GM18861 (cell line): ENCODE data around the gene USP17L13.
"Not testable (repeated sequence)": the region's sequence is repeated elsewhere in the genome, so short reads cannot be mapped to it uniquely, and the experiment has no call there.

Experiments
- ATAC-seq: cut with Tn5 transposase; IDR thresholded peaks from one replicate; pipeline ENCODE4 v1.9.1; 2021; ENCODE audit not compliant: unreplicated experiment

Gene USP17L13, protein sequence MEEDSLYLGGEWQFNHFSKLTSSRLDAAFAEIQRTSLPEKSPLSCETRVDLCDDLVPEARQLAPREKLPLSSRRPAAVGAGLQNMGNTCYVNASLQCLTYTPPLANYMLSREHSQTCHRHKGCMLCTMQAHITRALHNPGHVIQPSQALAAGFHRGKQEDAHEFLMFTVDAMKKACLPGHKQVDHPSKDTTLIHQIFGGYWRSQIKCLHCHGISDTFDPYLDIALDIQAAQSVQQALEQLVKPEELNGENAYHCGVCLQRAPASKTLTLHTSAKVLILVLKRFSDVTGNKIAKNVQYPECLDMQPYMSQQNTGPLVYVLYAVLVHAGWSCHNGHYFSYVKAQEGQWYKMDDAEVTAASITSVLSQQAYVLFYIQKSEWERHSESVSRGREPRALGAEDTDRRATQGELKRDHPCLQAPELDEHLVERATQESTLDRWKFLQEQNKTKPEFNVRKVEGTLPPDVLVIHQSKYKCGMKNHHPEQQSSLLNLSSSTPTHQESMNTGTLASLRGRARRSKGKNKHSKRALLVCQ

DNA sequence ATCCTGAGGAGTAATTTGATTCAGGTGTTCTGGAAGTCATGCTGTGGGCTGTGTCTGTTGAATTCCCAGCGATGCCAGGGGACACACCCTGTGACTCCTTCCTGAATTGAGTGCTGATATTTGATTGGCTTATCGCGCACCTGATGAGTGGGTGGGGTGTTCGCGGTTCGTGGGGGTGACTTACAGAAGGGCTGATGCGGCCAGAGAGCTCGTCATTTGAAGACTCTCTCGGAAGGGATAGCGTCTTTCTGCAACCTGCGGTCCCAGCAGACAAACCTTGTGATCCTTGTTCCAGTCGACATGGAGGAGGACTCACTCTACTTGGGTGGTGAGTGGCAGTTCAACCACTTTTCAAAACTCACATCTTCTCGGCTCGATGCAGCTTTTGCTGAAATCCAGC is at the start of gene USP17L13:
Gene USP17L13, plus strand, starts transcription at position 301 of the 400 bp plus-strand sequence. Its CDS starts 0 bp downstream, at position 301.
- not testable (repeated sequence) for ATAC-seq

DNA sequence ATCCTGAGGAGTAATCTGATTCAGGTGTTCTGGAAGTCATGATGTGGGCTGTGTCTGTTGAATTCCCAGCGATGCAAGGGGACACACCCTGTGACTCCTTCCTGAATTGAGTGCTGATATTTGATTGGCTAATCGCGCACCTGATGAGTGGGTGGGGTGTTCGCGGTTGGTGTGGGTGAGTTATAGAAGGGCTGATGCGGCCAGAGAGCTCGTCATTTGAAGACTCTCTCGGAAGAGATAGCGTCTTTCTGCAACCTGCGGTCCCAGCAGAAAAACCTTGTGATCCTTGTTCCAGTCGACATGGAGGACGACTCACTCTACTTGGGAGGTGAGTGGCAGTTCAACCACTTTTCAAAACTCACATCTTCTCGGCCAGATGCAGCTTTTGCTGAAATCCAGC is 14.3 kb upstream of the USP17L13 start, which contains the start of gene USP17L10:
Gene USP17L10, plus strand, starts transcription at position 301 of the 400 bp plus-strand sequence. Its CDS starts 0 bp downstream, at position 301.
- ATAC-seq: not testable (repeated sequence)

DNA sequence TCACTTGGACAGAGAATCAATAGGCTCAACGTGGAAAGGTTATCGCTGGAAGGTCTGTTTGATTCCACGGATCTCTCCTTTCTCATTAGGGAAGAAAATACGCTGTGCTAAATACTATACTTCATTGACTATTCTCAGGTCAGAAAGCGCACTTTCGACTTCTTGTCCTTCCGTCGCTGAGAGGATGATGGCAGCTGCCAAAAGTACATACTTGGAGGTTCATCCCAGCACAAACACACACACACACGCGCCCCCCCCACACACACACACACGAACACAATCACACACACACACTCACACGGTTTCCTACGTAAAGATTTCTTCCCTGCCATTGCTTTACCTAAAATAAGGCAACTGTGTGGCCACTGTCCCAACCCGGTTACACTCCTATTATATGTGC is 10.0 kb upstream of the USP17L13 start:
- not testable (repeated sequence) for ATAC-seq

DNA sequence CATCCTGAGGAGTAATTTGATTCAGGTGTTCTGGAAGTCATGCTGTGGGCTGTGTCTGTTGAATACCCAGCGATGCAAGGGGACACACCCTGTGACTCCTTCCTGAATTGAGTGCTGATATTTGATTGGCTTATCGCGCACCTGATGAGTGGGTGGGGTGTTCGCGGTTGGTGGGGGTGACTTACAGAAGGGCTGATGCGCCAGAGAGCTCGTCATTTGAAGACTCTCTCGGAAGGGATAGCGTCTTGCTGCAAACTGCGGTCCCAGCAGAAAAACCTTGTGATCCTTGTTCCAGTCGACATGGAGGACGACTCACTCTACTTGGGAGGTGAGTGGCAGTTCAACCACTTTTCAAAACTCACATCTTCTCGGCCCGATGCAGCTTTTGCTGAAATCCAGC is 9.6 kb upstream of the USP17L13 start, which contains the start of gene USP17L11:
Gene USP17L11, plus strand, starts transcription at position 301 of the 400 bp plus-strand sequence. Its CDS starts 0 bp downstream, at position 301.
- ATAC-seq: not testable (repeated sequence)

DNA sequence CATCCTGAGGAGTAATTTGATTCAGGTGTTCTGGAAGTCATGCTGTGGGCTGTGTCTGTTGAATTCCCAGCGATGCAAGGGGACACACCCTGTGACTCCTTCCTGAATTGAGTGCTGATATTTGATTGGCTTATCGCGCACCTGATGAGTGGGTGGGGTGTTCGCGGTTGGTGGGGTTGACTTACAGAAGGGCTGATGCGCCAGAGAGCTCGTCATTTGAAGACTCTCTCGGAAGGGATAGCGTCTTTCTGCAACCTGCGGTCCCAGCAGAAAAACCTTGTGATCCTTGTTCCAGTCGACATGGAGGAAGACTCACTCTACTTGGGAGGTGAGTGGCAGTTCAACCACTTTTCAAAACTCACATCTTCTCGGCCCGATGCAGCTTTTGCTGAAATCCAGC is 4.8 kb upstream of the USP17L13 start, which contains the start of gene USP17L12:
Gene USP17L12, plus strand, starts transcription at position 301 of the 400 bp plus-strand sequence. Its CDS starts 0 bp downstream, at position 301.
- not testable (repeated sequence) for ATAC-seq

DNA sequence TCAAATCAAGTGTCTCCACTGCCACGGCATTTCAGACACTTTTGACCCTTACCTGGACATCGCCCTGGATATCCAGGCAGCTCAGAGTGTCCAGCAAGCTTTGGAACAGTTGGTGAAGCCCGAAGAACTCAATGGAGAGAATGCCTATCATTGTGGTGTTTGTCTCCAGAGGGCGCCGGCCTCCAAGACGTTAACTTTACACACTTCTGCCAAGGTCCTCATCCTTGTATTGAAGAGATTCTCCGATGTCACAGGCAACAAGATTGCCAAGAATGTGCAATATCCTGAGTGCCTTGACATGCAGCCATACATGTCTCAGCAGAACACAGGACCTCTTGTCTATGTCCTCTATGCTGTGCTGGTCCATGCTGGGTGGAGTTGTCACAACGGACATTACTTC is 5.6 kb downstream of the USP17L13 start:
- not testable (repeated sequence) for ATAC-seq

DNA sequence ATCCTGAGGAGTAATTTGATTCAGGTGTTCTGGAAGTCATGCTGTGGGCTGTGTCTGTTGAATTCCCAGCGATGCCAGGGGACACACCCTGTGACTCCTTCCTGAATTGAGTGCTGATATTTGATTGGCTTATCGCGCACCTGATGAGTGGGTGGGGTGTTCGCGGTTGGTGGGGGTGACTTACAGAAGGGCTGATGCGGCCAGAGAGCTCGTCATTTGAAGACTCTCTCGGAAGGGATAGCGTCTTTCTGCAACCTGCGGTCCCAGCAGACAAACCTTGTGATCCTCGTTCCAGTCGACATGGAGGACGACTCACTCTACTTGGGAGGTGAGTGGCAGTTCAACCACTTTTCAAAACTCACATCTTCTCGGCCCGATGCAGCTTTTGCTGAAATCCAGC is 9.4 kb downstream of the USP17L13 start, which contains the start of gene USP17L15:
Gene USP17L15, plus strand, starts transcription at position 301 of the 400 bp plus-strand sequence. Its CDS starts 0 bp downstream, at position 301.
- not testable (repeated sequence) for ATAC-seq

DNA sequence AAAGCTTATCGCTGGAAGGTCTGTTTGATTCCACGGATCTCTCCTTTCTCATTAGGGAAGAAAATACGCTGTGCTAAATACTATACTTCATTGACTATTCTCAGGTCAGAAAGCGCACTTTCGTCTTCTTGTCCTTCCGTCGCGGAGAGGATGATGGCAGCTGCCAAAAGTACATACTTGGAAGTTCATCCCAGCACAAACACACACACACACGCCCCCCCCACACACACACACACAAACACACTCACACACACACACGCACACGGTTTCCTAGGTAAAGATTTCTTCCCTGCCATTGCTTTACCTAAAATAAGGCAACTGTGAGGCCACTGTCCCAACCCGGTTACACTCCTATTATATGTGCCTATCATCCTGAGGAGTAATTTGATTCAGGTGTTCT is 13.8 kb downstream of the USP17L13 start:
- ATAC-seq: not testable (repeated sequence)

DNA sequence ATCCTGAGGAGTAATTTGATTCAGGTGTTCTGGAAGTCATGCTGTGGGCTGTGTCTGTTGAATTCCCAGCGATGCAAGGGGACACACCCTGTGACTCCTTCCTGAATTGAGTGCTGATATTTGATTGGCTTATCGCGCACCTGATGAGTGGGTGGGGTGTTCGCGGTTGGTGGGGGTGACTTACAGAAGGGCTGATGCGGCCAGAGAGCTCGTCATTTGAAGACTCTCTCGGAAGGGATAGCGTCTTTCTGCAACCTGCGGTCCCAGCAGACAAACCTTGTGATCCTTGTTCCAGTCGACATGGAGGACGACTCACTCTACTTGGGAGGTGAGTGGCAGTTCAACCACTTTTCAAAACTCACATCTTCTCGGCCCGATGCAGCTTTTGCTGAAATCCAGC is 18.9 kb downstream of the USP17L13 start, which contains the start of gene USP17L17:
Gene USP17L17, plus strand, starts transcription at position 301 of the 400 bp plus-strand sequence. Its CDS starts 0 bp downstream, at position 301.
- not testable (repeated sequence) for ATAC-seq

DNA sequence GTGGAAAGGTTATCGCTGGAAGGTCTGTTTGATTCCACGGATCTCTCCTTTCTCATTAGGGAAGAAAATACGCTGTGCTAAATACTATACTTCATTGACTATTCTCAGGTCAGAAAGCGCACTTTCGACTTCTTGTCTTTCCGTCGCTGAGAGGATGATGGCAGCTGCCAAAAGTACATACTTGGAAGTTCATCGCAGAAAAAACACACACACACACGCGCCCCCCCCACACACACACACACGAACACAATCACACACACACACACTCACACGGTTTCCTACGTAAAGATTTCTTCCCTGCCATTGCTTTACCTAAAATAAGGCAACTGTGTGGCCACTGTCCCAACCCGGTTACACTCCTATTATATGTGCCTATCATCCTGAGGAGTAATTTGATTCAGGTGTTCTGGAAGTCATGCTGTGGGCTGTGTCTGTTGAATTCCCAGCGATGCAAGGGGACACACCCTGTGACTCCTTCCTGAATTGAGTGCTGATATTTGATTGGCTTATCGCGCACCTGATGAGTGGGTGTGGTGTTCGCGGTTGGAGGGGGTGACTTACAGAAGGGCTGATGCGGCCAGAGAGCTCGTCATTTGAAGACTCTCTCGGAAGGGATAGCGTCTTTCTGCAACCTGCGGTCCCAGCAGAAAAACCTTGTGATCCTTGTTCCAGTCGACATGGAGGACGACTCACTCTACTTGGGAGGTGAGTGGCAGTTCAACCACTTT is 23.4 kb downstream of the USP17L13 start, which contains the start of gene USP17L18:
Gene USP17L18, plus strand, starts transcription at position 678 of the 728 bp plus-strand sequence. Its CDS starts 0 bp downstream, at position 678.
- not testable (repeated sequence) for ATAC-seq

DNA sequence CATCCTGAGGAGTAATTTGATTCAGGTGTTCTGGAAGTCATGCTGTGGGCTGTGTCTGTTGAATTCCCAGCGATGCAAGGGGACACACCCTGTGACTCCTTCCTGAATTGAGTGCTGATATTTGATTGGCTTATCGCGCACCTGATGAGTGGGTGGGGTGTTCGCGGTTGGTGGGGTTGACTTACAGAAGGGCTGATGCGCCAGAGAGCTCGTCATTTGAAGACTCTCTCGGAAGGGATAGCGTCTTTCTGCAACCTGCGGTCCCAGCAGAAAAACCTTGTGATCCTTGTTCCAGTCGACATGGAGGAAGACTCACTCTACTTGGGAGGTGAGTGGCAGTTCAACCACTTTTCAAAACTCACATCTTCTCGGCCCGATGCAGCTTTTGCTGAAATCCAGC is 28.4 kb downstream of the USP17L13 start, which contains the start of gene USP17L19:
Gene USP17L19, plus strand, starts transcription at position 301 of the 400 bp plus-strand sequence. Its CDS starts 0 bp downstream, at position 301.
- ATAC-seq: not testable (repeated sequence)

DNA sequence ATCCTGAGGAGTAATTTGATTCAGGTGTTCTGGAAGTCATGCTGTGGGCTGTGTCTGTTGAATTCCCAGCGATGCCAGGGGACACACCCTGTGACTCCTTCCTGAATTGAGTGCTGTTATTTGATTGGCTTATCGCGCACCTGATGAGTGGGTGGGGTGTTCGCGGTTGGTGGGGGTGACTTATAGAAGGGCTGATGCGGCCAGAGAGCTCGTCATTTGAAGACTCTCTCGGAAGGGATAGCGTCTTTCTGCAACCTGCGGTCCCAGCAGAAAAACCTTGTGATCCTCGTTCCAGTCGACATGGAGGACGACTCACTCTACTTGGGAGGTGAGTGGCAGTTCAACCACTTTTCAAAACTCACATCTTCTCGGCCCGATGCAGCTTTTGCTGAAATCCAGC is 33.1 kb downstream of the USP17L13 start, which contains the start of gene USP17L20:
Gene USP17L20, plus strand, starts transcription at position 301 of the 400 bp plus-strand sequence. Its CDS starts 0 bp downstream, at position 301.
- not testable (repeated sequence) for ATAC-seq

DNA sequence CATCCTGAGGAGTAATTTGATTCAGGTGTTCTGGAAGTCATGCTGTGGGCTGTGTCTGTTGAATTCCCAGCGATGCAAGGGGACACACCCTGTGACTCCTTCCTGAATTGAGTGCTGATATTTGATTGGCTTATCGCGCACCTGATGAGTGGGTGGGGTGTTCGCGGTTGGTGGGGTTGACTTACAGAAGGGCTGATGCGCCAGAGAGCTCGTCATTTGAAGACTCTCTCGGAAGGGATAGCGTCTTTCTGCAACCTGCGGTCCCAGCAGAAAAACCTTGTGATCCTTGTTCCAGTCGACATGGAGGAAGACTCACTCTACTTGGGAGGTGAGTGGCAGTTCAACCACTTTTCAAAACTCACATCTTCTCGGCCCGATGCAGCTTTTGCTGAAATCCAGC is 37.9 kb downstream of the USP17L13 start, which contains the start of gene USP17L21:
Gene USP17L21, plus strand, starts transcription at position 301 of the 400 bp plus-strand sequence. Its CDS starts 0 bp downstream, at position 301.
- not testable (repeated sequence) for ATAC-seq

DNA sequence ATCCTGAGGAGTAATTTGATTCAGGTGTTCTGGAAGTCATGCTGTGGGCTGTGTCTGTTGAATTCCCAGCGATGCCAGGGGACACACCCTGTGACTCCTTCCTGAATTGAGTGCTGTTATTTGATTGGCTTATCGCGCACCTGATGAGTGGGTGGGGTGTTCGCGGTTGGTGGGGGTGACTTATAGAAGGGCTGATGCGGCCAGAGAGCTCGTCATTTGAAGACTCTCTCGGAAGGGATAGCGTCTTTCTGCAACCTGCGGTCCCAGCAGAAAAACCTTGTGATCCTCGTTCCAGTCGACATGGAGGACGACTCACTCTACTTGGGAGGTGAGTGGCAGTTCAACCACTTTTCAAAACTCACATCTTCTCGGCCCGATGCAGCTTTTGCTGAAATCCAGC is 42.6 kb downstream of the USP17L13 start, which contains the start of gene USP17L22:
Gene USP17L22, plus strand, starts transcription at position 301 of the 400 bp plus-strand sequence. Its CDS starts 0 bp downstream, at position 301.
- not testable (repeated sequence) for ATAC-seq

DNA sequence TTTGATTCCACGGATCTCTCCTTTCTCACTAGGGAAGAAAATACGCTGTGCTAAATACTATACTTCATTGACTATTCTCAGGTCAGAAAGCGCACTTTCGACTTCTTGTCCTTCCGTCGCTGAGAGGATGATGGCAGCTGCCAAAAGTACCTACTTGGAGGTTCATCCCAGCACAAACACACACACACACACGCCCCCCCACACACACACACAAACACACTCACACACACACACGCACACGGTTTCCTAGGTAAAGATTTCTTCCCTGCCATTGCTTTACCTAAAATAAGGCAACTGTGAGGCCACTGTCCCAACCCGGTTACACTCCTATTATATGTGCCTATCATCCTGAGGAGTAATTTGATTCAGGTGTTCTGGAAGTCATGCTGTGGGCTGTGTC is 47.0 kb downstream of the USP17L13 start:
- ATAC-seq: not testable (repeated sequence)
